ENCODE data around the gene CHST3. TPM values are rescaled to one million over a fixed set of nuclear protein-coding genes. Genes with fewer than 3 reads are reported as not detected.

The CHST3 gene
- polyA plus RNA-seq, 1 donor from 2014 or later: 4.1 TPM

DNA sequence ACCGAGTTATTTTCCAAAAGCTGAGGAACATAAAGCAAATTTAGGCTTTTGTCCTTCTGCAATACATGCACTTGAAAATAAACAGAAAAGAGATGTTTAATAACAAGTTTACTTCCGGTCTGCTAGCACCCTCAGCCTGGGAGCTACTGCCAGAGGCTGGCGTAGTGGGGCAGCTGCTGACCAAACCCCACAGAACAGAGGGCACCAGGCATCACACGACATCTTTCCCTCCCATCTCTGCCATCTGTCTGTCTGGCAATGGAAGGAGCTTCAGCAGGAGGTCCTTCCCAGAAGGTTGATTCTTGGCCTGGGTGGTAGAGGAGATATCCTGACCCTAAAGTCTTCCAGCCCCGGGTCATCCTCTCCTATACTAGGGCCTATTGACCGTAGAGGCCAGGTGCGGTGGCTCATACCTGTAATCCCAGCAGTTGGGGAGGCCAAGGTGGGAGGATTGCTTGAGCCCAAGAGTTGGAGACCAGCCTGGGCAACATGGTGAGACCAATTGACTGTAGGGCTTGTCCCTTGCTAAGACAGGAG lies 47.8 kb downstream of the CHST3 start:
- Histone ChIP-seq H3K27ac (ENCODE audit: low read length) (no peak overlapping the region), H3K9ac (ENCODE audit: low read length) (no peak overlapping the region), H3K4me3 (ENCODE audit: low read length) (no peak overlapping the region), H3K79me2 (replicated peaks; ENCODE audit: insufficient read depth, low read length) (no peaks in the 10 kb centered on the region), H3F3A (ENCODE audit: insufficient read depth, low read length, poor library complexity, severe bottlenecking) (no peaks in the 10 kb centered on the region), H3K9me3 (ENCODE audit: low read length) (no peaks in the 10 kb centered on the region), H3K9me2 (ENCODE audit: insufficient read depth, low read length) (no peaks in the 10 kb centered on the region), H4K20me1 (ENCODE audit: insufficient read depth) (no peaks in the 10 kb centered on the region), H3K27me3 (ENCODE audit: insufficient read depth, low read depth, low read length) (no peaks in the 10 kb centered on the region), H3K4me2 (ENCODE audit: low read length) (no peak overlapping the region), H3K36me3 (ENCODE audit: insufficient read depth, low read length) (no peaks in the 10 kb centered on the region), H2AFZ (ENCODE audit: low read depth, low read length) (no peak overlapping the region)
- TF ChIP-seq EZH2 (IDR thresholded peaks at IDR 0.05; ENCODE audit: borderline replicate concordance, insufficient read depth, low read length, poor library complexity, severe bottlenecking) (no peak), MXI1 (conservative IDR thresholded peaks at IDR 0.05; ENCODE audit: poor library complexity, severe bottlenecking) (no peak), POLR2AphosphoS5 (IDR thresholded peaks at IDR 0.05) (no peak), TAF1 (IDR thresholded peaks at IDR 0.05; ENCODE audit: low read depth) (no peak), SMC3 (conservative IDR thresholded peaks at IDR 0.05; ENCODE audit: poor library complexity) (no peak), RAD21 (conservative IDR thresholded peaks at IDR 0.05) (no peak), EP300 (conservative IDR thresholded peaks at IDR 0.05; ENCODE audit: poor library complexity, severe bottlenecking) (no peak), REST (IDR thresholded peaks at IDR 0.05; ENCODE audit: borderline replicate concordance) (no peak)
- TF ChIP-seq, protein P1, sequence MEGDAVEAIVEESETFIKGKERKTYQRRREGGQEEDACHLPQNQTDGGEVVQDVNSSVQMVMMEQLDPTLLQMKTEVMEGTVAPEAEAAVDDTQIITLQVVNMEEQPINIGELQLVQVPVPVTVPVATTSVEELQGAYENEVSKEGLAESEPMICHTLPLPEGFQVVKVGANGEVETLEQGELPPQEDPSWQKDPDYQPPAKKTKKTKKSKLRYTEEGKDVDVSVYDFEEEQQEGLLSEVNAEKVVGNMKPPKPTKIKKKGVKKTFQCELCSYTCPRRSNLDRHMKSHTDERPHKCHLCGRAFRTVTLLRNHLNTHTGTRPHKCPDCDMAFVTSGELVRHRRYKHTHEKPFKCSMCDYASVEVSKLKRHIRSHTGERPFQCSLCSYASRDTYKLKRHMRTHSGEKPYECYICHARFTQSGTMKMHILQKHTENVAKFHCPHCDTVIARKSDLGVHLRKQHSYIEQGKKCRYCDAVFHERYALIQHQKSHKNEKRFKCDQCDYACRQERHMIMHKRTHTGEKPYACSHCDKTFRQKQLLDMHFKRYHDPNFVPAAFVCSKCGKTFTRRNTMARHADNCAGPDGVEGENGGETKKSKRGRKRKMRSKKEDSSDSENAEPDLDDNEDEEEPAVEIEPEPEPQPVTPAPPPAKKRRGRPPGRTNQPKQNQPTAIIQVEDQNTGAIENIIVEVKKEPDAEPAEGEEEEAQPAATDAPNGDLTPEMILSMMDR (IDR thresholded peaks at IDR 0.05; ENCODE audit: poor library complexity, severe bottlenecking): no peak

- TF ChIP-seq EP300 (conservative IDR thresholded peaks at IDR 0.05; ENCODE audit: poor library complexity, severe bottlenecking) (no peak), SMC3 (conservative IDR thresholded peaks at IDR 0.05; ENCODE audit: poor library complexity) (no peak)
- Histone ChIP-seq H3K9me3 (ENCODE audit: low read length) (no peaks in the 10 kb centered on the region), H3K27me3 (ENCODE audit: insufficient read depth, low read depth, low read length) (no peaks in the 10 kb centered on the region), H2AFZ (ENCODE audit: low read depth, low read length) (no peak overlapping the region), H3K9me2 (ENCODE audit: insufficient read depth, low read length) (no peaks in the 10 kb centered on the region), H3K79me2 (replicated peaks; ENCODE audit: insufficient read depth, low read length) (no peaks in the 10 kb centered on the region), H3K27ac (ENCODE audit: low read length) (no peak overlapping the region), H3F3A (ENCODE audit: insufficient read depth, low read length, poor library complexity, severe bottlenecking) (no peaks in the 10 kb centered on the region), H4K20me1 (ENCODE audit: insufficient read depth) (no peaks in the 10 kb centered on the region), H3K9ac (ENCODE audit: low read length) (no peak overlapping the region), H3K4me2 (ENCODE audit: low read length) (no peak overlapping the region), H3K36me3 (ENCODE audit: insufficient read depth, low read length) (no peaks in the 10 kb centered on the region), H3K4me3 (ENCODE audit: low read length) (no peak overlapping the region)
Observed at GRCh38 chr10:72012796-72013195, 48.6 kb downstream of the CHST3 start.
